Measurements from ENCODE around the gene ENKUR.

DNA sequence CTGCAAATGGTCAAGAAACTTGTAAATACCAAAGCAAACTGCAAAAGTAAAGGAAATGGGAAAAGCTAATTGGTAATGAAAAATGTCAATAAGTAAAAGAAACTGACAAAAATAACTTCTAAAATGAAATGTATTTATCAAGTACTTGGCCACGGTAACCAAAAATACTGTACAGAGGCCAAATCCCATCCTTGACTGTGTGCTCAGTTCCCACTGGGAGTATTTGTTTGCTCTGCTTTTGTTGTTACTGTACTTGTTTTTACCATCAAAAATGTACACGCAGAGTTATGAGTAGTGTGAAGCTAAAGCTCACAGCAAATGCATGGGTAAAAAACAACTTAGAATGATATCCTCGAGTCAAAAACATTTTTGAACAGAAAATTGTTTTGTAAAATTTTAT is 31.1 kb downstream of the ENKUR start:
- TF ChIP-seq, protein P1, sequence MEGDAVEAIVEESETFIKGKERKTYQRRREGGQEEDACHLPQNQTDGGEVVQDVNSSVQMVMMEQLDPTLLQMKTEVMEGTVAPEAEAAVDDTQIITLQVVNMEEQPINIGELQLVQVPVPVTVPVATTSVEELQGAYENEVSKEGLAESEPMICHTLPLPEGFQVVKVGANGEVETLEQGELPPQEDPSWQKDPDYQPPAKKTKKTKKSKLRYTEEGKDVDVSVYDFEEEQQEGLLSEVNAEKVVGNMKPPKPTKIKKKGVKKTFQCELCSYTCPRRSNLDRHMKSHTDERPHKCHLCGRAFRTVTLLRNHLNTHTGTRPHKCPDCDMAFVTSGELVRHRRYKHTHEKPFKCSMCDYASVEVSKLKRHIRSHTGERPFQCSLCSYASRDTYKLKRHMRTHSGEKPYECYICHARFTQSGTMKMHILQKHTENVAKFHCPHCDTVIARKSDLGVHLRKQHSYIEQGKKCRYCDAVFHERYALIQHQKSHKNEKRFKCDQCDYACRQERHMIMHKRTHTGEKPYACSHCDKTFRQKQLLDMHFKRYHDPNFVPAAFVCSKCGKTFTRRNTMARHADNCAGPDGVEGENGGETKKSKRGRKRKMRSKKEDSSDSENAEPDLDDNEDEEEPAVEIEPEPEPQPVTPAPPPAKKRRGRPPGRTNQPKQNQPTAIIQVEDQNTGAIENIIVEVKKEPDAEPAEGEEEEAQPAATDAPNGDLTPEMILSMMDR (IDR thresholded peaks at IDR 0.05; ENCODE audit: low read depth, low read length, missing input control): no peak
- no peak for TF ChIP-seq FOXA1 (IDR thresholded peaks at IDR 0.05)

Measured in liver (tissue), 2 donors.